Lung (tissue), 12 donors: Measurements from ENCODE around the gene TUBGCP2. TPM values are rescaled to one million over a fixed set of nuclear protein-coding genes. Genes with fewer than 3 reads are reported as not detected.

Source experiments
- ATAC-seq: fragments of 200-7000 bp; cut with Tn5 transposase; one replicate; pipeline ENCODE4 v1.9.1; 2020; ENCODE audit warnings: moderate number of reproducible peaks; ENCODE audit not compliant: insufficient read depth, low FRiP score
- DNase-seq, 3 donors: peaks; one replicate each; pipeline ENCODE4 v3.0.0-alpha.2; 2013 to 2017
- H3K27ac ChIP-seq, 2 donors: one replicate each; pipeline ENCODE4 v1.5.1; 2013; ENCODE audit warnings: mild to moderate bottlenecking in 2 of 2, moderate library complexity in 2 of 2, control low read depth in 1 of 2, inconsistent platforms in 1 of 2, low read depth in 1 of 2, low read length in 1 of 2
- H3K27me3 ChIP-seq, 3 donors: one replicate each; pipeline ENCODE4 v1.5.1; 2013; ENCODE audit warnings: low read length in 2 of 3; ENCODE audit not compliant: control insufficient read depth in 3 of 3, insufficient read depth in 3 of 3
- H3K36me3 ChIP-seq, 4 donors: one replicate each; pipeline ENCODE4 v1.5.1; 2013; ENCODE audit warnings: low read length in 4 of 4, mild to moderate bottlenecking in 1 of 4, moderate library complexity in 1 of 4; ENCODE audit not compliant: control insufficient read depth in 4 of 4, insufficient read depth in 4 of 4
- H3K4me1 ChIP-seq, 5 donors: one replicate each; pipeline ENCODE4 v1.5.1; 2013; ENCODE audit warnings: low read length in 5 of 5, mild to moderate bottlenecking in 2 of 5, moderate library complexity in 1 of 5; ENCODE audit not compliant: control insufficient read depth in 5 of 5, insufficient read depth in 5 of 5
- H3K4me3 ChIP-seq: one replicate; pipeline ENCODE4 v1.5.1; 2013; ENCODE audit warnings: mild to moderate bottlenecking, control low read depth, moderate library complexity
- H3K9ac ChIP-seq, 2 donors: one replicate each; pipeline ENCODE4 v1.5.1; 2013; ENCODE audit warnings: low read length in 2 of 2, control low read depth in 1 of 2; ENCODE audit not compliant: insufficient read depth in 1 of 2
- H3K9me3 ChIP-seq, 4 donors: one replicate each; pipeline ENCODE4 v1.5.1; 2013; ENCODE audit warnings: low read length in 3 of 4, mild to moderate bottlenecking in 1 of 4, moderate library complexity in 1 of 4; ENCODE audit not compliant: control insufficient read depth in 4 of 4, insufficient read depth in 3 of 4
- WGBS, 2 donors: extraction: QIAGEN DNeasy Blood & Tissue Kit; methylation state at CpG; one replicate each; pipeline ENCODE4 v1.1.7; 2013; 5-methylcytosine and 5-hydroxymethylcytosine counted together
- polyA plus RNA-seq, 2 donors: library from polyadenylated mRNA; stranded (reverse); fragments of 200-250 nt; gene quantifications; one replicate each; pipeline ENCODE4 v1.2.1, GENCODE V29; 2013
- total RNA-seq, 2 donors: library from RNA; depleted of rRNA in 1 of 2; stranded (reverse); fragments of >200 nt in 1 of 2; gene quantifications; one replicate each; pipeline ENCODE4 v1.2.1, GENCODE V29; 2014 to 2021
- TF ChIP-seq, protein P1 (sequence below): IDR thresholded peaks from 2 replicates; pipeline ENCODE4 v1.5.1; 2012; ENCODE audit warnings: mild to moderate bottlenecking; ENCODE audit errors: control extremely low read depth, extremely low read depth
- donor health status: control.
- donor health status: control.
- donor health status: Bipolar disorder and iron deficiency.
- donor health status: healthy.
- donor health status: DM: yes; HTN: yes; CAD: no.

TUBGCP2 gene
- total and polyA plus RNA-seq, 4 donors: 39.2 to 66.2 (median 53.8) TPM

DNA sequence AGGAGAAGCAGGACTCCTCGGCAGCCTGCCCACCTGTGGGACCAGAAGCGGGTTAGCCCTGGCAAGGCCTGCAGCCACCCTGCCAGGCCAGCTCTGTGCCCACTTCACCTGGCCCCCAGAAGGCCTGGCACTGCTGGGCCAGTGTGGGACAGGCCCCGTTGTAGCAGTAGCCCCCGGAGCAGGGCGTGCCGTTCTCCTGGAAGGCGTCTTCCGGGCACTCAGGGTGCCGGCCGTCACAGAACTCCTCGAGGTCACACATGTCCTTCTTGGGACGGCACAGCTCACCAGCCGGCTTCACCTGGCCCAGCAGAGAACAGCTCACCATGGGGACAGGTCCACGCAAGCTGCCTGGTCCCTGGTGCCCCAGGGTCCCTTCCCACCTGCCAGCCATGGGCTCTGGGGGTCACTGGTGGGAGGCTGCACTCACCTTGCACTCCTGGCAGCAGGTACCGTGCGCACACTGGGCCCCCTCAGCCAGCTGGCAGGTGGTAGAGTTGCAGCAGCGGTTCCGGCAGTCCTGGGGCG, 37.8 kb downstream of the TUBGCP2 start:
- no peaks in the 10 kb centered on the region for H3K27me3 ChIP-seq
- no peak for ATAC-seq
- peaks cover 0 to 27% (median 0%) of the 10 kb centered on the region in 4 donors for H3K36me3 ChIP-seq
- TF ChIP-seq, protein P1, sequence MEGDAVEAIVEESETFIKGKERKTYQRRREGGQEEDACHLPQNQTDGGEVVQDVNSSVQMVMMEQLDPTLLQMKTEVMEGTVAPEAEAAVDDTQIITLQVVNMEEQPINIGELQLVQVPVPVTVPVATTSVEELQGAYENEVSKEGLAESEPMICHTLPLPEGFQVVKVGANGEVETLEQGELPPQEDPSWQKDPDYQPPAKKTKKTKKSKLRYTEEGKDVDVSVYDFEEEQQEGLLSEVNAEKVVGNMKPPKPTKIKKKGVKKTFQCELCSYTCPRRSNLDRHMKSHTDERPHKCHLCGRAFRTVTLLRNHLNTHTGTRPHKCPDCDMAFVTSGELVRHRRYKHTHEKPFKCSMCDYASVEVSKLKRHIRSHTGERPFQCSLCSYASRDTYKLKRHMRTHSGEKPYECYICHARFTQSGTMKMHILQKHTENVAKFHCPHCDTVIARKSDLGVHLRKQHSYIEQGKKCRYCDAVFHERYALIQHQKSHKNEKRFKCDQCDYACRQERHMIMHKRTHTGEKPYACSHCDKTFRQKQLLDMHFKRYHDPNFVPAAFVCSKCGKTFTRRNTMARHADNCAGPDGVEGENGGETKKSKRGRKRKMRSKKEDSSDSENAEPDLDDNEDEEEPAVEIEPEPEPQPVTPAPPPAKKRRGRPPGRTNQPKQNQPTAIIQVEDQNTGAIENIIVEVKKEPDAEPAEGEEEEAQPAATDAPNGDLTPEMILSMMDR: no peak
- H3K4me3 ChIP-seq: no peak overlapping the region
- no peak for DNase-seq
- no peaks in the 10 kb centered on the region for H3K9me3 ChIP-seq
- H3K9ac ChIP-seq: no peak overlapping the region
- no peak overlapping the region for H3K27ac ChIP-seq
- H3K4me1 ChIP-seq: peaks cover 0 to 8% (median 0%) of the 10 kb centered on the region in 5 donors
- 94 to 98% methylated on average over 19 of the region's 19 CpGs for WGBS, 2 donors

DNA sequence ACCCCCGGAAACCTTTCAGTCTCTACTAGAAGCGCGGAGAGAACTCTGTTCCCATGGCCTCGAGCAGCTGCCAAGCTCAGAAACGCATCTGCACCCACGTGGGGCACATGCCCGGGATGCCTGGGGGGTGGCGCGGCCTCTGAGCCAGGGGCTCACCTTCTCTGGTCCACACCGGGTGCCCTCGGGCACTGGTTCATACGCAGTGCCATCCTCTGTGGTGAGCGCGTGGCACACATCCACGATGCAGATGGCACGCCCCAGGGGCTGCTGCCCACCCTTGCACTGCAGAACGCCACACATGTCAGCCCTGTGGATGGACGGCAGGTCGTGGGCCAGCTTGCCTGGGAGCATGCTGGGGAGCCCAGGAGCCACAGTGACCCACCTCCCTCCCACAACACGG, 38.5 kb downstream of the TUBGCP2 start:
- no peak for DNase-seq
- Histone ChIP-seq H3K27ac (no peak overlapping the region), H3K4me1 (peaks cover 0 to 7% (median 0%) of the 10 kb centered on the region in 5 donors), H3K9ac (no peak overlapping the region), H3K36me3 (peaks cover 0 to 27% (median 0%) of the 10 kb centered on the region in 4 donors), H3K4me3 (no peak overlapping the region), H3K9me3 (no peaks in the 10 kb centered on the region), H3K27me3 (no peaks in the 10 kb centered on the region)
- TF ChIP-seq, protein P1: no peak
- ATAC-seq: no peak
- 92 to 94% methylated on average over 20 of the region's 20 CpGs for WGBS, 2 donors

DNA sequence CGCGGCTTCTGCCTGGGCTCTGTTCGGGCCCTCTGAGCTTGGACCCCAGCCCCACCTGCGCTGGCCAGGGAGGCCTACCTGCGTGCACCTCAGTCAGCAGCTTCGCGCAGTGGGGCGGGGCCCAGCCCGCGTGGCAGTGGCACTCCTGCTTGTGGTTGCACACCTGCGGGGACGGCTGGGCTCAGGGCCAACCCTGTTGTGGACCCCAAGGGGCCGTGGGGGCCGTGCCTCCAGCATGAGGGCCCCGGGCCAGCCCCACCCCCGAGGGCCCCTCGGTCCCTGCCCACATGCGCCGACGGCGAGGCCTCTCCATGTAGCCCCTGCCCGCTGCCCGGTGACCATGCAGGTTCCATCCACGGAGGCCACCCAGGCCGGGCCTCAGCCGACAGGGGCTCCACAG, 39.3 kb downstream of the TUBGCP2 start:
- WGBS, 2 donors: 91 to 94% methylated on average over 24 to 26 of the region's 26 CpGs
- ATAC-seq: no peak

More for the DNA sequence above, 39.3 kb downstream of the TUBGCP2 start:
- TF ChIP-seq, protein P1: no peak
- Histone ChIP-seq H3K4me1 (no peaks in the 10 kb centered on the region), H3K36me3 (peaks cover 0 to 27% (median 0%) of the 10 kb centered on the region in 4 donors), H3K9ac (no peak overlapping the region), H3K4me3 (no peak overlapping the region), H3K27ac (no peak overlapping the region), H3K27me3 (no peaks in the 10 kb centered on the region), H3K9me3 (no peaks in the 10 kb centered on the region)
- no peak for DNase-seq
